Lower leg skin (tissue), 4 donors: Measurements from ENCODE around the gene GJB4. TPM values are rescaled to one million over a fixed set of nuclear protein-coding genes. Genes with fewer than 3 reads are reported as not detected.
"Not testable (repeated sequence)": the region's sequence is repeated elsewhere in the genome, so short reads cannot be mapped to it uniquely, and the experiment has no call there.

Experiments used
- DNase-seq, 2 donors: peaks; one replicate each; pipeline ENCODE4 v3.0.0-alpha.2; 2019; ENCODE audit warnings: low spot score in 2 of 2
- H3K4me3 ChIP-seq: fragments of 200-600 bp; sonication (generic); 2 replicates; pipeline ENCODE4 v1.5.1; 2017; ENCODE audit warnings: mild to moderate bottlenecking, low read depth; ENCODE audit not compliant: poor library complexity, severe bottlenecking
- POLR2A ChIP-seq, 2 donors: fragments of 450-650 bp; IDR thresholded peaks; one replicate each; pipeline ENCODE4 v1.6.1; 2016 to 2017; ENCODE audit warnings: antibody characterized with exemption in 2 of 2, mild to moderate bottlenecking in 1 of 2, moderate library complexity in 1 of 2
- WGBS, 2 donors: methylation state at CpG; one replicate each; pipeline ENCODE4 v1.1.5; 2018; 5-methylcytosine and 5-hydroxymethylcytosine counted together
- intact Hi-C: fragments of 100-400 bp; cut with DNase I; formaldehyde crosslinking; loops from one replicate; pipeline ENCODE4 v1.15.0; 2023; ENCODE audit warnings: low total_unique reads
- total RNA-seq, 4 donors: library from RNA; depleted of rRNA; stranded (reverse); fragments of >200 nt; gene quantifications; one replicate each; pipeline ENCODE4 v1.1.0, GENCODE V29; 2016
- TF ChIP-seq, protein P1 (sequence below), 3 donors: fragments of 450-650 bp; IDR thresholded peaks; one replicate each; pipeline ENCODE4 v1.5.1; 2016; ENCODE audit warnings: antibody characterized with exemption in 3 of 3, mild to moderate bottlenecking in 3 of 3, moderate library complexity in 2 of 3

Gene GJB4
- total RNA-seq, 4 donors from 2014 or later = 44.2 to 146 (median 55.8) TPM

DNA sequence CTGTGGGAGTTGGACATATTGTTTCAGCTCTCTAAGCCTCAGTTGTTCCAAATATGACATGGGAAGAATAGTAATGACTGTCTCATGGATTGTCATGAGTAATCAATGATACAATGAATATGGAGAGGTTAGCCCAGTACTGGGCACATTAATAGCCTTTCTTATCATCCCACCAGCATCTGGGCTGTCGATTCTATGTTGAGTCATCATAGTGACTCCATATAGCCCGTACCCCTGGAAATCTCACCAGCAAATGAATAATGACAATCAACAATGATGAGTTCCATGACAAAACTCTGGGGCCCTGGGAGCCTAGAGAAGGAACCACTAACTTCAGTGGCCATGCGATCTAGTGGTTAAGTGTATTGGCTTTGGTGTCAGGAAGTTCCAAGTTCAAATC, 44.4 kb upstream of the GJB4 start:
- no peak overlapping the region for H3K4me3 ChIP-seq
- no peak for DNase-seq
- TF ChIP-seq, protein P1, sequence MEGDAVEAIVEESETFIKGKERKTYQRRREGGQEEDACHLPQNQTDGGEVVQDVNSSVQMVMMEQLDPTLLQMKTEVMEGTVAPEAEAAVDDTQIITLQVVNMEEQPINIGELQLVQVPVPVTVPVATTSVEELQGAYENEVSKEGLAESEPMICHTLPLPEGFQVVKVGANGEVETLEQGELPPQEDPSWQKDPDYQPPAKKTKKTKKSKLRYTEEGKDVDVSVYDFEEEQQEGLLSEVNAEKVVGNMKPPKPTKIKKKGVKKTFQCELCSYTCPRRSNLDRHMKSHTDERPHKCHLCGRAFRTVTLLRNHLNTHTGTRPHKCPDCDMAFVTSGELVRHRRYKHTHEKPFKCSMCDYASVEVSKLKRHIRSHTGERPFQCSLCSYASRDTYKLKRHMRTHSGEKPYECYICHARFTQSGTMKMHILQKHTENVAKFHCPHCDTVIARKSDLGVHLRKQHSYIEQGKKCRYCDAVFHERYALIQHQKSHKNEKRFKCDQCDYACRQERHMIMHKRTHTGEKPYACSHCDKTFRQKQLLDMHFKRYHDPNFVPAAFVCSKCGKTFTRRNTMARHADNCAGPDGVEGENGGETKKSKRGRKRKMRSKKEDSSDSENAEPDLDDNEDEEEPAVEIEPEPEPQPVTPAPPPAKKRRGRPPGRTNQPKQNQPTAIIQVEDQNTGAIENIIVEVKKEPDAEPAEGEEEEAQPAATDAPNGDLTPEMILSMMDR (IDR thresholded peaks at IDR 0.05) = no peak
- TF ChIP-seq POLR2A (IDR thresholded peaks at IDR 0.05) = no peak
- intact Hi-C loops = no loop called here
- WGBS, 2 donors = 75 to 77% methylated on average over 3 of the region's 3 CpGs

DNA sequence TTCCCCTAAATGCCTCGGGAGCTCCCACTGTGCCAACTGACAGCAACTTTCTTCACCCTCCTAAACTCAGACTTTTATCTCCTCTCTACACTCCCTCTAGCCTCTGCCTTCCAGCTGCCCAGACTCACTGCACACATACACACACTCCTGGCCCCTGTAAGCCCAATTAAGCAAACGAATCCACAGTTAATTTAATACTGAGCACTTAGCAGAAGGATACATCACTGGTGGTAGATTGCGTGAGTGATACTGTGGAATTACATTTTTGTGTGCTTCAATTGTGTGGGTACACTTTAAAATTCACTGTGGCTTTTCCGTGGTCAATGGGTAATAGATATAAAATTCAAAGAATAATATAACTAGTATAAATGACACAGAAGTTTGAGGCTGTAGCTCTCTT, 38.3 kb upstream of the GJB4 start:
- DNase-seq = no peak
- intact Hi-C loops = no loop called here
- no peak overlapping the region for H3K4me3 ChIP-seq
- TF ChIP-seq POLR2A (IDR thresholded peaks at IDR 0.05) = no peak
- TF ChIP-seq, protein P1 (IDR thresholded peaks at IDR 0.05) = no peak
- WGBS, 2 donors = 71 to 76% methylated on average over 4 of the region's 4 CpGs

DNA sequence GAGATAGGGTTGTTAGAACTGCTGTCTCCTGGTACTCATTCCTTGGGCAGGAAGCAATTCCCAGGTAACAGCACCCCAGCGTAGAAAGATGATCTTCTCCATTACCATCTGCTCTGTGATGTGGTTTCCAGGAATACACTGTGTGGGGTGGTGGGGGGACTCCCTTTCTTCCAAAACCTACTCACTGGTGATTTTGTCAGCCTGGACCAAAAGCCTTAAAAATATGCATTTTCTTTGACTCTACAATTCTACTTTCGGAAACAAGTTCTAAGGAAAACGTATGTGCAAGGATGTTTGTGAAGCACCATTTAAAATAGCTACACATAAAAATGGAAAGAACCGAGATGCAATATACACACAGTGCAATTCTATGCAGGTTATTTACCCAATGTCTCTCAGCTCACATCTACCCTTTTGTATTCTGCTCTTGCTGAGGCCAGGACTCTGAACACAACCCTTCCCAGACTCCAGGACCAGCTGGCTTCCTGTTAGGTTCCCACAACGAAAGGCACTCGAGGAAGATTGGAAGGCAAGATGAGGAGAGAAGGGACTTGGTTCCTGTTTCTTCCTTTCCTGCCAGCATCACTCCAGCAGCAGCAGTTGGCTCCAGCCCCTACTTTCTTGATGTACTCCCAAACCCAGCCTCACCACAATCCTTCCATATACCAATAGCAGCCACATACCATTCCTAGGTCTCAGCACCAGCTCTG, 37.7 kb upstream of the GJB4 start:
- no peak for DNase-seq
- no peak overlapping the region for H3K4me3 ChIP-seq
- WGBS, 2 donors = 66 to 74% methylated on average over 6 of the region's 6 CpGs
- intact Hi-C loops = no loop called here
- no peak for TF ChIP-seq POLR2A (IDR thresholded peaks at IDR 0.05)
- TF ChIP-seq, protein P1 (IDR thresholded peaks at IDR 0.05) = no peak

DNA sequence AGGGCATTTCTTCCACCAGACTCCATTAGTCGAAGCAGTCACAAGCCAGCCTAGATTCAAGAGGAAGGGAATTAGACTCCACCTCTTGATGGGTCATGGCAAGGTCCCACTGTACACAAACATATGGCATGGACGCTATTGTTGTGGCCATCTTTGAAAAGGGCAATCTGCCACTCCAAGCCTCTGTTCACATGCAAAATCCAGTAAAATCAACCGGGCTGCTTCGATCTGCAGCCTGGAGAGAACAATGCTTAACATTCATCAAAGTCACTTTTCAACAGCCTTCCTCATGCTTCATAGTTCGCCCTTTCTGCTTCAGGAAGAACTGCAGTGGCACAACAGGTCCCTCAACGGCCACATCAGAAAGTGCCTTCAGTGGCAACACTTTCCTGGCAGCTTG, 32.7 kb upstream of the GJB4 start:
- no peak overlapping the region for H3K4me3 ChIP-seq
- intact Hi-C loops = no loop called here
- DNase-seq = no peak
- 74 to 75% methylated on average over 6 of the region's 6 CpGs for WGBS, 2 donors
- no peak for TF ChIP-seq POLR2A (IDR thresholded peaks at IDR 0.05)
- TF ChIP-seq, protein P1 (IDR thresholded peaks at IDR 0.05) = no peak

DNA sequence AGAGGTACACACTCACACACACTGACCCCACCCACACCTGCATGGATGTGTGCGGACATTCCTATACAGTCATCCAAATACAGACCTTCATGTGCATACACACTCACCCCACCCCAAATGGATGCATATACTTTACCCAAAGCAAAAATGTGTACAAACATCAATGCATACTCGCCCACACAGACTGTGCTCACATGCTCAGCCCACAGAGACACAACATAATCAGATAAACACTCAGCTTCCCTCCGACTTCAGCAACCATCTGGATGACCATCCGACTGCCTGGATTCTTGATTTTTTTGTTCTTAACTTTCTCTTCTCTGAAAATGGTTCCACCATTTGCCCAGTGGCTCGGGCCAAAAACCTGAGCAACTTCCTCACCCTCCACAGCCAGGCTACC, 29.1 kb upstream of the GJB4 start:
- intact Hi-C loops = no loop called here
- no peak for DNase-seq
- 81 to 85% methylated on average over 5 of the region's 5 CpGs for WGBS, 2 donors
- no peak for TF ChIP-seq POLR2A (IDR thresholded peaks at IDR 0.05)
- TF ChIP-seq, protein P1 (IDR thresholded peaks at IDR 0.05) = no peak
- no peak overlapping the region for H3K4me3 ChIP-seq

DNA sequence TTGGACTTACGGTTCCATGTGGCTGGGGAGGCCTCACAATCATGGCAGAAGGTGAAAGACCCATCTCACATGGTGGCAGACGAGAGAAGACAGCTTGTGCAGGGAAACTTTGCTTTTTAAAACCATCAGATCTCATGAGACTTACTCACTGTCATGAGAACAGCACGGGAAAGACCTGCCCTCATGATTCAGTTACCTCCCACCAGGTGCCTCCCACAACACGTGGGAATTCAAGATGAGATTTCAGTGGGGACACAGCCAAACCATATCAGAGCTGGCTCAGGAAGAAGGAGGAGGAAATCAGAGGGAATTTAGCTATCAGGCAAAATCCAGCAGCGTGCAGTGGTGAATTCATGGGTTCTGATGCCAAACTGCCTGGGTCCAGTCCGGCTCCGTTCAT, 26.7 kb upstream of the GJB4 start:
- H3K4me3 ChIP-seq, DNase-seq, intact Hi-C loops: not testable (repeated sequence)
- WGBS, 2 donors = 65 to 72% methylated on average over 7 of the region's 7 CpGs
